T-helper 1 cell (primary cell): ENCODE results near the gene STRADB.
"Not testable (repeated sequence)": the region's sequence is repeated elsewhere in the genome, so short reads cannot be mapped to it uniquely, and the experiment has no call there.

Experiments used
- DNase-seq, 5 donors: peaks; one replicate each; pipeline ENCODE4 v3.0.0-alpha.2; 2012 to 2020

Gene STRADB

DNA sequence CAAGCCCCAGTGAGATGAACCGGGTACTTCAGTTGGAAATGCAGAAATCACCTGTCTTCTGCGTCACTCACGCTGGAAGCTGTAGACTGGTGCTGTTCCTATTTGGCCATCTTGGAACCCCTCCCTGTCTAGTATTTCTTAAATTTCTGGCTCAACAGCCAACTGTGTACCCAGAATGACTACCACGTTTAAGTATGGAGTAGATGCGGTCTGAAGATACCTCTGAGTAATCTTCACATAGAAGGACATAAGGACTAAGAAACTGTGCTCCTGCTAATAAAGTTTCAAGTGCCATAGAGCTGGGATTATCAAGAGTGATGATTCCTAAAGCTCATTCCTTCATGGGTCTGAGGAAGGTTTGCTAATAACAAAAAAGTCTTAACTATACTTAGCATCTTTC lies 20.7 kb upstream of the STRADB start:
- no peak for DNase-seq

- peak in 1 of 5 donors; percentile 75 for DNase-seq
Observed at GRCh38 chr2:201432038-201432620, 19.4 kb upstream of the STRADB start.

DNA sequence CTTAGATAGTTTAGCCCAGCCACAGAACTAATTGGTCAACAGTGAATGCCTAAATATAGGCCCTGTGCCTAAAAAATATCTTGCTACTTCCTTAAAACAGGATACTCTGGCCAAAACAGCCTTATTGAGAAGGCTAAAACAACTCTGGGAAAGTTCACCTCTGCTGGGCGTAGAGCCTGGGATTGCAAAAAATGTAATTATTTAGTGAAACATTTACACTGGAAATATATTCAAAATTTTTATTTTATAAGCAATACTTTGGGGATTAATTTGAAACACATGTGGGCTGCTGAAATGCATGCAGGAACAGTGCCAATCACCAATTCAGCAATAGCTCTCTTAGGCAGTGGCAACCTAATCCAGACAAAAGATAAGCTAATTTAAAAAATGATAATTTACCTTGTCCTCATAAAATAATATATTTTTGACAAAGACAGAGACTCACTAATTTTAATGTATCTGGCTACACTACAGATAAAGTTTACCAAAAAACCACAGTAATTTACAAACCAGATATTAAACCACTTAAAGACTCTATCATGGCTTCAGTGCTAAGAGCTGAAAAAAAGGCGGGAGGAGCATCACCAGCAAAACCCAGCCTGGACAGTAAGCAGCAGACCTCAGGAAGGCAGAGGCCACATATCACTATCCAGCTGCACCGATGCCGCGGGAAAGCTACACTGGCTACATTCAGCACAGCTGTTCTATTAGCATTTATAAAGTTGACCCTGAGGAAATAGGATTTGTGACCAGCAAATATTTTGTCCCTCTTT lies 18.7 kb upstream of the STRADB start:
- DNase-seq = no peak

DNA sequence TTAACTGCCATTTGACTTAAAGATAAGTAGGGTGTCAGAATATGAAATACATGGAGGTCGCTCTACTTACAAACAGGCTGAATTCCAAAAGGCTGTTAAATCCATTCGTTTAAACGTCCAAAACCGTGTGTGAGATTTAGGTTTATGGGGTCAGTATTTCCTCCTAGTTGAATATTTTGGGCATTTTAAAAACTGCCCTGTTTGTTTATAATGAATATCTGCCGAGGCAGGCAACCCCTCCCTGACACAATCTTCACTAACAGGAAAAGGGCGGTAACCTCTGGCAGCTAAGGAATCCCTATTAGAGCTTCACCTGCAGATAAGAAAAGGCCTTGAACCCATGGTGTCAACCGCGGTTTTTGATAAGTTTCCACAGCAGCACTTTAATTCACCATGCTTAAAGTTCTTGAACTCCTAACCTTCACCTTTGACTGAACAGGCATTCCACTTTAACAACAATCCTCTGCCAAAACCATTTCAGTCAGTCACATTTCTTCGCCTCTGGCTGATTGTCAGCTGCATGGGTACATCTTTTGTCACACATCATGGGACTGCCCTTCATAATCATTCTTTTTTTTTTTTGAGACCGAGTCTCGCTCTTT lies 18.0 kb upstream of the STRADB start:
- DNase-seq = no peak

DNA sequence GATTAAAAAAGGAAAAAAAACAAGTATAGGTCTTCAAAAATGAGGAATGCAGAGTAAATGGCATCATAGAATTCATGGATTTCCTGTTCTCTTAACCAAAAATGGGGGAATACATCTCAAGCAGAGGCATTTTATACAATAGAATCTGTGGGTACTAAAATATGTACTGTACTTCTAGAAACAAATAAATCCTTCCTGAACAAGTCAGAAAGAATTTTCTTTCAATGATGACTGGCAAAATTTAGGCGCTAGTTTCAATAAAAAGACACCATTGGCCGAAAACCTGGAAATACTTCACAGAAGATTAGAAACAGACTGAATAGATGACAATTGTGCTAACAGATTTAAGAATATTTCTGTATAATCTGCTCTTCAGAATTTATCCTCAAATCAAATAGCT lies 15.4 kb upstream of the STRADB start:
- DNase-seq = no peak

DNA sequence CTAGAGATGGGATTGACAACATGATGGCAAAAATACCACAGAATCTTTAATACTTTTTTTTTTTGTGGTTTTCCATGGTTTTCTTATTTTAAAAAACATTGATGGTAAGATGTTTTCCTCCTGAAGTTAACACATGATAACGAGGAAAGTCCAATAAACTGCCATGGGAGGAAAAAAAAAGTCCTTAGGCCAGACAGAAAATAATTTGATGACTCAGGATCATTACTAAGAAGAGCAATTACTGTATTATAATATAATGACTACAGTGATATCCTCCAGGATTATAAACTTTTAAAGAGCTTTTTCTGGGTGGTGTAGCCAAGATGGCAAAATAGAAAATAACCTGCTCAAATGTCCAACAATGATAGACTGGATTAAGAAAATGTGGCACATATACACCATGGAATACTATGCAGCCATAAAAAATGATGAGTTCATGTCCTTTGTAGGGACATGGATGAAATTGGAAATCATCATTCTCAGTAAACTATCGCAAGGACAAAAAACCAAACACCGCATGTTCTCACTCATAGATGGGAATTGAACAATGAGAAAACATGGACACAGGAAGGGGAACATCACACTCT lies 12.1 kb upstream of the STRADB start:
- DNase-seq = not testable (repeated sequence)

- DNase-seq = no peak
Observed at GRCh38 chr2:201440182-201440581, 11.4 kb upstream of the STRADB start.

DNA sequence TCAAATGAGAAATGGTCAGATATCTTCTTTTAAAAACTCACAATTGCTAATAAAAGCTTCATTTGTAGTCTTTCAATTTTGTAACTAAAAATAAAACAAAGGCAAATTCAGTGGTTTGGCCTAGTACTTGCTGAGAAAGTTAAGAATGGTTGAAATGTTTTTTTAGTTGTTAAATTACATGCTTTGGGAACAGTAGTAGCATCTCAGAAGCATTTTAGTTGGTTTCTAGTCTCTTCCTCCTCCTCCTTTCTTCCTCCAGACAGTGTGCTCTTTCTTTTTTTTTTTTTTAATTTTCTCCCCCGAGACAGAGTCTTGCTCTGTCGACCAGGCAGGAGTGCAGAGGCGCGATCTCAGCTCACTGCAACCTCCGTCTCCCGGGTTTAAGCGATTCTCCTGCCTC lies 10.1 kb upstream of the STRADB start:
- no peak for DNase-seq

- DNase-seq = no peak
Observed at GRCh38 chr2:201444746-201445465, 6.6 kb upstream of the STRADB start.

DNA sequence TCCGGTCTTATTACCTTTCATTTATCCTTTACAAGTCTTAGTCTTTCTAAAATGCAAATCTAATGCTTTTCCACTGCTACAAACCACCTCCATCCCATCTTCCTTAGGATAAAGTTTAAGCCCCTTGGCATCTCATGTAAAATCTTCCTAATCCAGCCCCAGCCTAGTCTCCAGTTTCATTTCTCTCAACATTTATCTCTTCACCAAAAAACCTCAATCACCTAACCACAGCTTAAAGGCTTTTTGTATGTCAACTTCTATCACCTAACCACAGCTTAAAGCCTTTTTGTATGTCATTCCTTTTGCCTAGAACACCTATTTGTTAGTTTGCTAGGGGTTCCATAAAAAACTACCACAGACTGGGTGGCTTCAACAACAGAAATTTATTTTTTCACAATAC lies 4.5 kb upstream of the STRADB start:
- peak in 1 of 5 donors; percentile 43 for DNase-seq

GRCh38 chr2:201448061-201448460 lies 3.5 kb upstream of the STRADB start:
- DNase-seq = peak in 1 of 5 donors; percentile 49

- peak in 3 of 5 donors; percentile 7 to 57 (median 19) for DNase-seq
Observed at GRCh38 chr2:201448701-201449100, 2.8 kb upstream of the STRADB start.

DNA sequence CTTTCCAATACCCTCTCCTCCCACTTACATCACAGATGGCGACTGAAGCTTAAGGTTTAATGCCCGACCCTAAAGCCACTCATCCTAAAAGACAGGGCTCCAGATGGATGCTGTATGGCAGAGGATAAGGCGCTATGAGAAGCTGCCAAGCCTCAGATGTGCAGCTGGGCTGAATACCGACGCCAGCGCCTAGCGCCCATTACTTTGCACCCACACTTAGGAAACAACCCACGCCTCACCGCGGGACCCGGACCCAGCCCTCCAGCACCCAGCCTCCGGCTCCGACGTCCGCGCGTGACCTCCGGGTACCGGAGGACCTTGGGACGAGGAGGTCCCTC lies 617 bp upstream of the STRADB start:
- DNase-seq = no peak

DNA sequence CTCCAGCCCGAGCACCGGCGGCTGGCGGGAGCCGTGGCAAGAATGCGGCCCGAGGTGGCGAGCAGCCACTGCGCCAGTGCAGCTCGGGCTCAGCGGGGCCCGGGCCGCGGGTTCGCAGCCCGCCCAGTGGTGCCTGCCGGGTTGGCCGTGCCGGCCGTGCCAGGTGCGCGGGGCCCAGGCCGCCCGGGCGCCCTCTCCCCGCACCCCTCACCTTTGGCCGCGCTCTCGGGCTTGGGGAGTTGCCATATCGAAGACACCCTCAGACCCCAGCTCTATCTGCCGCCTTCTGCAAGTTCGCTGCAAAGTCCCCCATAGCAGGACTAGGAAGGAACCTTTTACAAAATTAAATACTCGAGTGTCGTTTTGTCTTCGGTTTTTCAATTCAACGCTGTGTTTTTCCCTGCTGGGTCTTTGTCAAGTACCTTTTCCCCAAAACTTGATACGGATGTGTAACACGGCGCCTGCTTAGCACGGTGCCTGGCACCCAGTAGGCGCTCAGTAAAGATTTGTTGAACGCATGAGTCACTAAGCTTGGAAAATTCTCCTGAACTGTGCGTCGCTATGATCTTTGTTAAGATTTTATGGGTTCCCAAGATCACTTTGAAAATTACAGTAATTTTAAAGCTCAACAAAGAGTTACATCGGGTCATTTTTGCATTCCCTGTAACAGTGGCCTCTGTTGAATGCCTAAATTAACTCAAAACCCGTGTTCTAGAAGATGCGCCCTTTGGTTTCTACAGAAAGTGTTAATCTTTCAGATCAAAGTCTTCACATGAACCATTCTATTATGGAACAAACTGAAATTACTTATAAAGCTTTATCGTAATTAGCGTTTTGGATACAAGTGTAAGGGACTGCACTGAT lies 750 bp downstream of the STRADB start:
- DNase-seq = no peak

GRCh38 chr2:201452922-201453643 lies 1.5 kb downstream of the STRADB start:
- no peak for DNase-seq

DNA sequence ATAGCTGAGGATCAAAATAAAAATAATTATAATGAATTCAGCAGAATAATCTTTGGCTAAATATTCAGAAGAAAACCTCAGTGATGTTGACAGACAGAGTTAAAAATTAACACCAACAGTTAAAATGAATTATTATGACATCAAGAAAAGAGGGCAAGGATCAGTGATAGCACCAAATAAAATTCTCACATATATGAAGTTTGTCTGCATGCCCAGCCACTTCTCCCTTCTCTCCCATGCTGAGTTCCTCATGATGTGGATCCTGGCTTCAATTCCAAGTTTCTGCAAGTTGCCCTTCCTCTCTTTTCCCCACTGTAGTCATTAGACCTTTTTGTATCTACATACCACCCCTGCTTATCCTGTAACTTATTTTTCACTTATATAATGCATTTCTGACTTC lies 6.8 kb downstream of the STRADB start:
- DNase-seq = no peak

GRCh38 chr2:201460532-201460931 lies 9.0 kb downstream of the STRADB start:
- no peak for DNase-seq

DNA sequence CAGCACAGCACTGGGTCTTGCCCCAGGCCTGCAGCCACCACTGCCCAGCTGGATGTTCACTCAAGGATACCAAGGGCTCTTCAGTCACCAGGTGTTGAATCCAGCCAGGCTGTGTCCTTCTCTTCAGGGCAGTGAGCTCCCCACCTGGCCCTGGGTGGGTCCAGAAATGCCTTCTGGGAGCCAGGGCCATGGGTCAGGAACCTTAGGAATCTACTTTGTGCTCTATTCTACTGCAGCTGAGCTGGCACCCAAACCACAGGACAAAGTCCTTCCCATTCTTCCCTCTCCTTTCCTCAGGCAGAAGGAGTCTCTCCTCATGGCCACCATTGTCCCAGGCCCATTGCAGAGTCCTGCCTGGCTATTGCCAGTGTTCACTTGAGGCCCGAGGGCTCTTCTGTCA lies 13.0 kb downstream of the STRADB start:
- DNase-seq = no peak

DNA sequence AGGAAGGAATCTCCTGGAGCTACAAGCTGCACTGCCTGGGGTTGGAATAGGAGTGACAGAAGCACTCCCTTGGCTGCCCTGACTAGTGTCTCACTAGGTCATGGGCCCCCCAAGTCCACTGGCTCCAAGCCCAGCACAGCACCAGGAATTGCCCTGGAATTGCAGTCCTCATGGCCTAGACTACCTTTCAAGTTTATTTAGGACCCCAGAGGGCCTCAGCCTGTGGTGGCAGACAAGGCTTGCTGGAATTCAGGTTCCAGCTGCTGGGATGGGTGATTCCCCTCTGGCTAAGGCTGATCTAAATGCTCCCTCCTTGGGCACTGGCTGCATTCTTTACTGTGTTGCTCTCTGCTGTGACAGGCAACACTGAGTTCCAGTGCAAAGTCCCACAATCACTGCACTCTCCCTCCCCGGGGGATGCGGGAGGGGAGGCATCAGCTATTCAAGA lies 14.0 kb downstream of the STRADB start:
- DNase-seq = no peak

- DNase-seq = no peak
Observed at GRCh38 chr2:201466050-201466675, 14.6 kb downstream of the STRADB start.

DNA sequence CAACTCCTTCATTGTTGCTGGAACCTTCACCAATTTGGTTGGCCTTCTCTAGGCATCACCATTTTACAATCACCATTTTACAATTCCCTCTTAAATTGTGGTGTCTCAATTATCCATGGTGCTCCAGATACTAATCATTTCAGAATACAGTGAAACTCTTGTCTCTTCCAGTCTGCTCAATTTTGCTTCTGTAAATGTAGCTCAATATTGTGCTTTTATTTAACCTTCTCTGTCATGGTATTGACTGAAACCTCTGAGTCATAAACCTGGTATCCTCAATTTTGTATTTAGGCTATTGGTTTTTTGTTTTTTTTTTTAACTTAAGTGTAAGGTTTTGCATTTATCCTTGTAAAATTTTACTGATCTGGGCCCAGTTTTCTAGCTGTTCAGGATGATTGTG lies 16.1 kb downstream of the STRADB start:
- no peak for DNase-seq
